GM18907 (cell line): ENCODE data around the gene RPS29.

ENCODE experiments used
- ATAC-seq: cut with Tn5 transposase; IDR thresholded peaks from one replicate; pipeline ENCODE4 v1.9.1; 2021; ENCODE audit warnings: mild to moderate bottlenecking, moderate library complexity; ENCODE audit not compliant: unreplicated experiment

The RPS29 gene

GRCh38 chr14:49553106-49553505 is 33.1 kb downstream of the RPS29 start:
- ATAC-seq, result no peak

DNA sequence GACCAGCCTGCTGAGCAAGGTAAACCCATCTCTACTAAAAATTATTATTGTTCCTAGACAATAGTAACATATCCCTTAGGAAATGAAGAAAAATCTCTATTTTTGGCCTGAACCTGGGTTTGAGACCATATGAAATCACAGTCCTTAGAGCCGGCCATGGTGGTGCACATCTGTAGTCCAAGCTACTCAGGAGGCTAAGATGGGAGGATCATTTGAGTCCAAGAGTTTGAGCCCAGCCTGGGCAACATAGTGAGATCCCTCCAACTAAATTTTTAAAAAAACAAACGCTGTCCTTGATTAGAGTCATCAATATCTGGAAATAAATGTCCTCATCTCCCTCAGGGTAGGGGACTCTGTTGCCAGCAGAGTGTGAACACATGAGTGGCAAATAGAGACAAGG is 34.6 kb downstream of the RPS29 start:
- ATAC-seq, result no peak

DNA sequence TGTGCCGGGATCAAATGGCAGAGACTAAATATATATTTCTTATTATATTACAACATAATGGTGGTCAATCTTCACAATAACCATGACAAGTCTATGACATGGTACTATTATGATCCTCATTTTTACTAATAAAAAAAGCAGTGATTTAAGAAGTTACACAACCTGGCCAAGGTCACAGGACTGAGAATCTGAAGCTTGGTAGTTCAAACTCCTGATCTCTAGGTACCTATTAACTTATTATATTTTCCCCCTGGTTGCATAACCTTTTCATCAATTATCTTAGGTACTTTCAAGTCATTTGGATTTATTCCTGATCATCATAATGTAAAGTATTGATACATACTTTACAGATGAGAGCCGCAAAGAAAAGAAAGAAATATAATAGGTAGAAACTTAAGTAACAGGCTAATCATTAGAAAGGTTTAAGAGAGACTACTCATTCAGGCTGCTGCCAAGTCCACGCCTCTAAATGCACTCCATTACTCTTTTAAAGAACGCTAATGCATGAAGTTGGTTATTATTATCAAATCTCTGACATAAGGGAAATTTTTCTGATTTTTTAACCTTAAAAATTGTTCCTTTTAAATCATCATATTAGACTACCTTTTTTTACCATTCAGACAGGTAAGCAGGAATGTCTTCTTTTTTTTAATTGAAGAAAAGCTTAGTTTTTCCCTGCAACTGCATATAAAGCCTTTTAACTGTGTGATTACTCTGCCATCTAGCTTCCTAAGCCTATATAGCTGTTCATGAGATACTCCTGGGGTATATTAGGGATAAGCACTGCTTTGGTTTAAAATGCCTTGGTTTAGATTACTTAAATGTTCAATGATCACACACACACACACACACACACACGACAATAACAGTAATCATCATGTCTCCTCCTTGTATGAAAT is 35.6 kb downstream of the RPS29 start:
- ATAC-seq, result no peak

DNA sequence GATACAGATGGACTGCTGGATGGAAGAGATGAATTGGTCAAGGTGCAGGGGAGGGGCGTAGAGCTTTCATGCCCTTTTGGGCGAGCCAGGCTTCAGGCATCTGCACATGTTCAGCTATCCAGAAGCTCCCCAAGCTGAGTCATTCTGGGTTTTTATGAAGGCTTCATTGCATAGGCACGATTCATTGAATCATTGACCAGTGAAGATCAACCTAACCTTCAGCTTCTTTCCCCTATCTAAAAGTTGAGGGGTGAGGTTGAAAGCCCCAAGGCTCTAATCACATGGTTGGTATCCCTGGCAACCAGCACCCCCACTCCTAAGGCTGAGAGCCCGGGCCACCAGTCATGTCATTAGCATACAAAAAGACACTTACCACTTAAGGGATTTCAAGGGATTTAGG is 36.3 kb downstream of the RPS29 start:
- no peak for ATAC-seq

GRCh38 chr14:49549446-49549845 is 36.7 kb downstream of the RPS29 start:
- ATAC-seq, result no peak

DNA sequence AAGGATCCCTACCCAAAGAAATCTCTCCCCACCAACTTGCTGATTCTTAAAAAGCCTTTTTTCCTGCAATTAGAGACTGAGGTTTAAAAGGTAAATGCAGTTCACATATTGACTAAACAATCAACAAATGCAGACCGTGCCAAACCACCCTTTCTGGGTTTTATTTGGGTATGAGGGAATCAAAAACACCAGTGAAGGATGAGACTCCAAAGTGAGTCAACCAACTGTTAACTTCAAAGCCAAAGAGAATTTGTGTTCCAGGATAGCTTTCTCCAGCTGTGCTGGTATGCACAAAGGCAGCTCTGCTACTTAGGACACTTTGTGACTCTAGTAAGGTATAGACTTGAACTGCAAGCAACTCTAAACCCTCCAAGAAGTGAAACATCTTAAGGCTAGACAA is 39.4 kb downstream of the RPS29 start:
- no peak for ATAC-seq

DNA sequence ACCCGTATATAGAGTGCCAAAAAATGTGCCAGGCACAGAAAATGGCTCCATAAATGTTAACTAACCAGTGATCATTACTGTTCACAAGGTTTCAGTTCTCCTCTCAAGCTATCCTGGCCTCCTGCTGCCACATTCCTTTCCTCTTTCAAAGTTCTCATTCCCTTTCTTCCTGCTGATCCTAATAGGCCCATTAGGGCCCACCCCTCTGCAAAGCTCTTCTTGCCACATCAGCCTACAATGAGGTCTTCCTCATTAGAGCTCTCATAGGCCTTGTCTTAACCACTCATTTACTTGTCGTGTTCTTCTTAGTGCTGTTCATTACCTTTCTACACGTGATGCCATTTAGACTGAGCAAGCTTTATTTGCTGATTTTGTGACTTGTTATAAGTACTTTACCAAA is 40.5 kb downstream of the RPS29 start:
- ATAC-seq, result no peak

- ATAC-seq, result no peak
These were observed 41.1 kb downstream of the RPS29 start for GRCh38 chr14:49545071-49545470.

DNA sequence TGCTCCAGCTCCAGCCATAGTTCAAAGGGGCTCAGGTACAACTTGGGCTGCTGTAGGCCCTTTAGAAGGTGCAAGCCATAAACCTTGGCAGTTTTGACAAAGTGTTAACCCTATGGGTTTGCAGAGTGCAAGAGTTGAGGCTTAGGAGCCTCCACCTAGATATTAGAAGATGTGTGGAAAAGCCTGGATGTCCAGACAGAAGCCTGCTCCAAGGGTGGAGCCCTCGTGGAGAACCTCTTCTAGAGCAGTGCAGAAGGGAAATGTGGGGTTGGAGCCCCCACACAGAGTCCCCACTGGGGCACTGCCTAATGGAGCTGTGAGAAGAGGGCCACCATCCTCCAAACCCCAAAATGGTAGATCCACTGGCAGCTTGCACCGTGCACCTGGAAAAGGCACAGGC is 45.1 kb downstream of the RPS29 start:
- no peak for ATAC-seq

- no peak for ATAC-seq
These were observed 47.3 kb downstream of the RPS29 start for GRCh38 chr14:49538852-49539251.
